SK-N-SH (cell line): ENCODE results near the gene ARL5B. TPM values are rescaled to one million over a fixed set of nuclear protein-coding genes. Genes with fewer than 3 reads are reported as not detected.
A peak's percentile ranks its signal among the peaks of the same experiment; 100 is the strongest.

Source experiments
- CTCF ChIA-PET: fragments of 300-600, 350-600 bp; formaldehyde crosslinking; extraction: SDS; loops from one replicate; lab custom pipeline; 2021; lab: Yijun Ruan, JAX
- POLR2A ChIA-PET: fragments of 350-600 bp; sonication (Branson Sonifier 250); formaldehyde crosslinking; extraction: SDS; loops from one replicate; lab custom pipeline; 2020; ENCODE audit warnings: antibody characterized with exemption, inconsistent platforms; lab: Yijun Ruan, JAX
- DNase-seq: peaks from one replicate; pipeline ENCODE4 v3.0.0; 2012
- H2AFZ ChIP-seq: fragments of 200-600 bp; sonication (generic); 2 replicates; pipeline ENCODE4 v1.8.1; 2016; ENCODE audit warnings: antibody characterized with exemption, mild to moderate bottlenecking, low read depth
- H3F3A ChIP-seq: fragments of 200-600 bp; sonication (generic); replicated peaks from 2 replicates; pipeline ENCODE3; 2016; ENCODE audit warnings: antibody characterized with exemption, mild to moderate bottlenecking; ENCODE audit not compliant: insufficient read depth
- H3K27ac ChIP-seq, 2 experiments: fragments of 200-500 bp in 1 of 2; fragments of 200-600 bp in 1 of 2; sonication (Bioruptor generic) in 1 of 2; sonication (generic), shearing (Covaris generic) in 1 of 2; 2 replicates each; pipeline versions ENCODE4 v1.5.1 to v1.6.1; 2014 to 2016; ENCODE audit warnings: low read depth in 2 of 2, inconsistent platforms in 1 of 2, low read length in 1 of 2, mild to moderate bottlenecking in 1 of 2, mixed read lengths in 1 of 2
- H3K27me3 ChIP-seq: fragments of 200-600 bp; sonication (generic), shearing (Covaris generic); 2 replicates; pipeline ENCODE4 v1.6.1; 2016; ENCODE audit warnings: mixed run types; ENCODE audit not compliant: insufficient read depth
- H3K36me3 ChIP-seq, 2 experiments: fragments of 200-500 bp in 1 of 2; fragments of 200-600 bp in 1 of 2; sonication (Bioruptor generic) in 1 of 2; sonication (generic) in 1 of 2; replicated peaks in 1 of 2; 2 replicates each; pipeline versions ENCODE3 to v1.5.1; 2014 to 2016; ENCODE audit warnings: low read length in 1 of 2, mild to moderate bottlenecking in 1 of 2; ENCODE audit not compliant: insufficient read depth in 2 of 2, control insufficient read depth in 1 of 2
- H3K4me1 ChIP-seq, 2 experiments: fragments of 200-500 bp in 1 of 2; fragments of 200-600 bp in 1 of 2; sonication (Bioruptor generic) in 1 of 2; sonication (generic), shearing (Covaris generic) in 1 of 2; 2 replicates each; pipeline versions ENCODE4 v1.5.1 to v1.6.1; 2014 to 2016; ENCODE audit warnings: low read depth in 1 of 2, low read length in 1 of 2, mixed run types in 1 of 2; ENCODE audit not compliant: insufficient read depth in 2 of 2, control insufficient read depth in 1 of 2
- H3K4me2 ChIP-seq: fragments of 200-600 bp; sonication (generic), shearing (Covaris generic); 2 replicates; pipeline ENCODE4 v1.6.1; 2017; ENCODE audit warnings: mixed run types
- H3K4me3 ChIP-seq, 2 experiments: fragments of 200-500 bp in 1 of 2; fragments of 200-600 bp in 1 of 2; sonication (Bioruptor generic) in 1 of 2; sonication (generic), shearing (Covaris generic) in 1 of 2; 2 replicates each; pipeline versions ENCODE4 v1.5.1 to v1.8.1; 2014 to 2016; ENCODE audit warnings: low read depth in 2 of 2, inconsistent platforms in 1 of 2, low read length in 1 of 2, mild to moderate bottlenecking in 1 of 2, mixed read lengths in 1 of 2, moderate library complexity in 1 of 2
- H3K79me2 ChIP-seq: fragments of 200-600 bp; sonication (generic); 2 replicates; pipeline ENCODE4 v1.8.1; 2017; ENCODE audit warnings: mild to moderate bottlenecking; ENCODE audit not compliant: insufficient read depth
- H3K9ac ChIP-seq: fragments of 200-600 bp; sonication (generic); 2 replicates; pipeline ENCODE4 v1.6.1; 2017; ENCODE audit warnings: mixed run types
- H3K9me2 ChIP-seq: fragments of 200-600 bp; sonication (generic); 2 replicates; pipeline ENCODE4 v1.6.1; 2017; ENCODE audit warnings: mixed run types
- H3K9me3 ChIP-seq: fragments of 200-600 bp; sonication (generic); 2 replicates; pipeline ENCODE4 v1.6.1; 2017; ENCODE audit warnings: mixed run types, mild to moderate bottlenecking, moderate library complexity
- H4K20me1 ChIP-seq: fragments of 200-600 bp; sonication (generic); 2 replicates; pipeline ENCODE4 v1.6.1; 2017; ENCODE audit warnings: mild to moderate bottlenecking, mixed run types; ENCODE audit not compliant: insufficient read depth
- CHD2 ChIP-seq: fragments of 150-350 bp; IDR thresholded peaks from 2 replicates; pipeline ENCODE4 v1.6.1; 2018; ENCODE audit warnings: low read length; ENCODE audit not compliant: partially characterized antibody
- ELF1 ChIP-seq: IDR thresholded peaks from 2 replicates; pipeline ENCODE4 v1.4.0; 2012
- FOSL2 ChIP-seq: IDR thresholded peaks from 2 replicates; pipeline ENCODE4 v1.4.0; 2012; ENCODE audit warnings: low read depth, mild to moderate bottlenecking, moderate library complexity, borderline replicate concordance
- GABPA ChIP-seq: IDR thresholded peaks from 2 replicates; pipeline ENCODE4 v1.4.0; 2012; ENCODE audit warnings: low read depth, mild to moderate bottlenecking
- GATA2 ChIP-seq: sonication (generic); formaldehyde crosslinking; IDR thresholded peaks from 2 replicates; pipeline ENCODE4 v1.5.0; 2020; ENCODE audit warnings: mild to moderate bottlenecking, missing genetic modification reagents
- JUND ChIP-seq: IDR thresholded peaks from 2 replicates; pipeline ENCODE4 v1.4.0; 2012
- MXI1 ChIP-seq: IDR thresholded peaks from 2 replicates; pipeline ENCODE4 v1.6.1; 2012; ENCODE audit warnings: mild to moderate bottlenecking, low read depth, low read length, improper control_type of control experiment
- NFIC ChIP-seq: IDR thresholded peaks from 2 replicates; pipeline ENCODE4 v1.4.0; 2012; ENCODE audit warnings: borderline replicate concordance
- NRF1 ChIP-seq: IDR thresholded peaks from 2 replicates; pipeline ENCODE4 v1.6.1; 2012; ENCODE audit warnings: low read depth, mild to moderate bottlenecking, low read length
- POLR2AphosphoS5 ChIP-seq: IDR thresholded peaks from 2 replicates; pipeline ENCODE4 v1.6.1; 2012; ENCODE audit warnings: low read depth, low read length
- RAD21 ChIP-seq: IDR thresholded peaks from 2 replicates; pipeline ENCODE4 v1.6.1; 2012; ENCODE audit warnings: mild to moderate bottlenecking, low read length
- RXRA ChIP-seq: IDR thresholded peaks from 2 replicates; pipeline ENCODE4 v1.4.0; 2012; ENCODE audit warnings: low read depth, mild to moderate bottlenecking, borderline replicate concordance
- SIN3A ChIP-seq: IDR thresholded peaks from 2 replicates; pipeline ENCODE4 v1.6.1; 2012; ENCODE audit warnings: low read depth, mild to moderate bottlenecking, low read length, moderate library complexity, borderline replicate concordance
- SMC3 ChIP-seq: IDR thresholded peaks from 2 replicates; pipeline ENCODE4 v1.6.1; 2012; ENCODE audit warnings: low read depth, low read length, improper control_type of control experiment
- TAF1 ChIP-seq: IDR thresholded peaks from 2 replicates; pipeline ENCODE4 v1.6.1; 2012; ENCODE audit warnings: low read depth, mild to moderate bottlenecking, low read length, moderate library complexity, borderline replicate concordance
- ZBTB33 ChIP-seq: IDR thresholded peaks from 2 replicates; pipeline ENCODE4 v1.4.0; 2012; ENCODE audit warnings: low read depth, borderline replicate concordance
- WGBS: methylation state at CpG from one replicate; pipeline ENCODE4 v1.1.6; 2017; ENCODE audit warnings: low lambda C conversion rate; 5-methylcytosine and 5-hydroxymethylcytosine counted together
- polyA plus RNA-seq, 3 experiments: library from polyadenylated mRNA; depleted of rRNA; stranded (reverse); fragments of >200 nt; gene quantifications; 2 replicates each; pipeline ENCODE4 v1.2.3, GENCODE V29; 2012
- TF ChIP-seq, protein P1 (sequence below): fragments of 200-600 bp; sonication (generic); IDR thresholded peaks from 2 replicates; pipeline ENCODE4 v1.6.1; 2017; ENCODE audit warnings: antibody characterized with exemption, mild to moderate bottlenecking, moderate library complexity
- TF ChIP-seq, protein P2 (sequence below): IDR thresholded peaks from 2 replicates; pipeline ENCODE4; 2012
- TF ChIP-seq, protein P3 (sequence below): IDR thresholded peaks from 2 replicates; pipeline ENCODE4 v1.6.1; 2012; ENCODE audit warnings: mild to moderate bottlenecking, low read depth, low read length, moderate library complexity

The ARL5B gene
- polyA plus RNA-seq, 1 of the 3 experiments (the other 2 are of a cell fraction), result 4.9 TPM

GRCh38 chr10:18684416-18684815 is 25.2 kb downstream of the ARL5B start:
- peak overlapping the region in 1 of 2 experiments; percentile 71; a peak in 1 of 4 replicates for H3K27ac ChIP-seq
- no peaks in the 10 kb centered on the region for H3K27me3 ChIP-seq
- no peak overlapping the region for H2AFZ ChIP-seq
- no peaks in the 10 kb centered on the region for H4K20me1 ChIP-seq
- H3K9me3 ChIP-seq, result no peaks in the 10 kb centered on the region
- H3K36me3 ChIP-seq, result peaks cover 0 to 17% of the 10 kb centered on the region in 2 experiments
- no peak overlapping the region for H3K9ac ChIP-seq
- no peak overlapping the region for H3K4me3 ChIP-seq
- H3K9me2 ChIP-seq, result no peaks in the 10 kb centered on the region
- H3K79me2 ChIP-seq, result no peaks in the 10 kb centered on the region
- DNase-seq, result no peak
- H3K4me1 ChIP-seq, result peaks cover 0 to 18% of the 10 kb centered on the region in 2 experiments
- 37% methylated on average over 1 of the region's 1 CpG for WGBS
- no peak for TF ChIP-seq FOSL2
- no peak for TF ChIP-seq GABPA
- no peak for TF ChIP-seq TAF1
- no peak overlapping the region for H3K4me2 ChIP-seq
- peaks cover 34% of the 10 kb centered on the region for H3F3A ChIP-seq
- POLR2A ChIA-PET, result interaction anchor here (0.6 kb wide), 2 partner anchors 954 to 1074 kb away, joined by 3 read pairs; no protein-coding TSS in a partner anchor
- CTCF ChIA-PET, result interaction anchor here (0.6 kb wide), 1 partner anchor 86 kb away, joined by 4 read pairs; no protein-coding TSS in a partner anchor

GRCh38 chr10:18684953-18685352 is 25.7 kb downstream of the ARL5B start:
- Histone ChIP-seq H3K4me1 (peaks cover 0 to 18% of the 10 kb centered on the region in 2 experiments), H3F3A (peaks cover 34% of the 10 kb centered on the region), H4K20me1 (no peaks in the 10 kb centered on the region), H3K9me3 (no peaks in the 10 kb centered on the region), H3K4me3 (no peak overlapping the region), H3K9me2 (no peaks in the 10 kb centered on the region), H3K36me3 (peaks cover 0 to 13% of the 10 kb centered on the region in 2 experiments), H3K27me3 (no peaks in the 10 kb centered on the region), H3K27ac (no peak overlapping the region), H3K79me2 (no peaks in the 10 kb centered on the region), H3K4me2 (no peak overlapping the region), H3K9ac (no peak overlapping the region), H2AFZ (no peak overlapping the region)
- WGBS, result 68% methylated on average over 3 of the region's 3 CpGs
- ChIA-PET POLR2A (interaction anchor here (0.6 kb wide), 1 partner anchor 1074 kb away, joined by 3 read pairs; no protein-coding TSS in a partner anchor), CTCF (no interaction called here)
- no peak for DNase-seq
- TF ChIP-seq NRF1 (no peak), CHD2 (no peak), ZBTB33 (no peak), NFIC (no peak), RAD21 (no peak), SMC3 (no peak), JUND (no peak), RXRA (no peak), FOSL2 (no peak), GATA2 (no peak), POLR2AphosphoS5 (no peak), SIN3A (no peak), MXI1 (no peak), ELF1 (no peak), TAF1 (no peak)
- TF ChIP-seq, protein P1, sequence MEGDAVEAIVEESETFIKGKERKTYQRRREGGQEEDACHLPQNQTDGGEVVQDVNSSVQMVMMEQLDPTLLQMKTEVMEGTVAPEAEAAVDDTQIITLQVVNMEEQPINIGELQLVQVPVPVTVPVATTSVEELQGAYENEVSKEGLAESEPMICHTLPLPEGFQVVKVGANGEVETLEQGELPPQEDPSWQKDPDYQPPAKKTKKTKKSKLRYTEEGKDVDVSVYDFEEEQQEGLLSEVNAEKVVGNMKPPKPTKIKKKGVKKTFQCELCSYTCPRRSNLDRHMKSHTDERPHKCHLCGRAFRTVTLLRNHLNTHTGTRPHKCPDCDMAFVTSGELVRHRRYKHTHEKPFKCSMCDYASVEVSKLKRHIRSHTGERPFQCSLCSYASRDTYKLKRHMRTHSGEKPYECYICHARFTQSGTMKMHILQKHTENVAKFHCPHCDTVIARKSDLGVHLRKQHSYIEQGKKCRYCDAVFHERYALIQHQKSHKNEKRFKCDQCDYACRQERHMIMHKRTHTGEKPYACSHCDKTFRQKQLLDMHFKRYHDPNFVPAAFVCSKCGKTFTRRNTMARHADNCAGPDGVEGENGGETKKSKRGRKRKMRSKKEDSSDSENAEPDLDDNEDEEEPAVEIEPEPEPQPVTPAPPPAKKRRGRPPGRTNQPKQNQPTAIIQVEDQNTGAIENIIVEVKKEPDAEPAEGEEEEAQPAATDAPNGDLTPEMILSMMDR, result no peak
- TF ChIP-seq, protein P2, sequence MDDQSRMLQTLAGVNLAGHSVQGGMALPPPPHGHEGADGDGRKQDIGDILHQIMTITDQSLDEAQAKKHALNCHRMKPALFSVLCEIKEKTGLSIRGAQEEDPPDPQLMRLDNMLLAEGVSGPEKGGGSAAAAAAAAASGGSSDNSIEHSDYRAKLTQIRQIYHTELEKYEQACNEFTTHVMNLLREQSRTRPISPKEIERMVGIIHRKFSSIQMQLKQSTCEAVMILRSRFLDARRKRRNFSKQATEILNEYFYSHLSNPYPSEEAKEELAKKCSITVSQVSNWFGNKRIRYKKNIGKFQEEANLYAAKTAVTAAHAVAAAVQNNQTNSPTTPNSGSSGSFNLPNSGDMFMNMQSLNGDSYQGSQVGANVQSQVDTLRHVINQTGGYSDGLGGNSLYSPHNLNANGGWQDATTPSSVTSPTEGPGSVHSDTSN, result no peak
- TF ChIP-seq, protein P3, sequence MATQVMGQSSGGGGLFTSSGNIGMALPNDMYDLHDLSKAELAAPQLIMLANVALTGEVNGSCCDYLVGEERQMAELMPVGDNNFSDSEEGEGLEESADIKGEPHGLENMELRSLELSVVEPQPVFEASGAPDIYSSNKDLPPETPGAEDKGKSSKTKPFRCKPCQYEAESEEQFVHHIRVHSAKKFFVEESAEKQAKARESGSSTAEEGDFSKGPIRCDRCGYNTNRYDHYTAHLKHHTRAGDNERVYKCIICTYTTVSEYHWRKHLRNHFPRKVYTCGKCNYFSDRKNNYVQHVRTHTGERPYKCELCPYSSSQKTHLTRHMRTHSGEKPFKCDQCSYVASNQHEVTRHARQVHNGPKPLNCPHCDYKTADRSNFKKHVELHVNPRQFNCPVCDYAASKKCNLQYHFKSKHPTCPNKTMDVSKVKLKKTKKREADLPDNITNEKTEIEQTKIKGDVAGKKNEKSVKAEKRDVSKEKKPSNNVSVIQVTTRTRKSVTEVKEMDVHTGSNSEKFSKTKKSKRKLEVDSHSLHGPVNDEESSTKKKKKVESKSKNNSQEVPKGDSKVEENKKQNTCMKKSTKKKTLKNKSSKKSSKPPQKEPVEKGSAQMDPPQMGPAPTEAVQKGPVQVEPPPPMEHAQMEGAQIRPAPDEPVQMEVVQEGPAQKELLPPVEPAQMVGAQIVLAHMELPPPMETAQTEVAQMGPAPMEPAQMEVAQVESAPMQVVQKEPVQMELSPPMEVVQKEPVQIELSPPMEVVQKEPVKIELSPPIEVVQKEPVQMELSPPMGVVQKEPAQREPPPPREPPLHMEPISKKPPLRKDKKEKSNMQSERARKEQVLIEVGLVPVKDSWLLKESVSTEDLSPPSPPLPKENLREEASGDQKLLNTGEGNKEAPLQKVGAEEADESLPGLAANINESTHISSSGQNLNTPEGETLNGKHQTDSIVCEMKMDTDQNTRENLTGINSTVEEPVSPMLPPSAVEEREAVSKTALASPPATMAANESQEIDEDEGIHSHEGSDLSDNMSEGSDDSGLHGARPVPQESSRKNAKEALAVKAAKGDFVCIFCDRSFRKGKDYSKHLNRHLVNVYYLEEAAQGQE, result no peak
